Muscle layer of colon (tissue), 2 donors: ENCODE measurements around the gene SAP130.

Source experiments
- H3K27ac ChIP-seq: one replicate; pipeline ENCODE4 v1.7.0; 2013; ENCODE audit warnings: low read depth, mild to moderate bottlenecking, low read length, moderate library complexity
- H3K27me3 ChIP-seq, 2 donors: one replicate each; pipeline ENCODE4 v1.7.0; 2013; ENCODE audit warnings: low read length in 2 of 2, mild to moderate bottlenecking in 2 of 2; ENCODE audit not compliant: insufficient read depth in 2 of 2, control insufficient read depth in 1 of 2
- H3K36me3 ChIP-seq: one replicate; pipeline ENCODE4 v1.7.0; 2013; ENCODE audit warnings: mild to moderate bottlenecking, low read length; ENCODE audit not compliant: insufficient read depth
- H3K4me1 ChIP-seq: one replicate; pipeline ENCODE4 v1.7.0; 2013; ENCODE audit warnings: mild to moderate bottlenecking, low read length; ENCODE audit not compliant: insufficient read depth
- H3K4me3 ChIP-seq, 2 donors: one replicate each; pipeline ENCODE4 v1.7.0; 2013; ENCODE audit warnings: low read length in 2 of 2, low read depth in 1 of 2, mild to moderate bottlenecking in 1 of 2, moderate library complexity in 1 of 2
- H3K9ac ChIP-seq: one replicate; pipeline ENCODE4 v1.7.0; 2013; ENCODE audit warnings: low read length
- H3K9me3 ChIP-seq: one replicate; pipeline ENCODE4 v1.7.0; 2013; ENCODE audit warnings: mild to moderate bottlenecking, low read length
- donor health status: abdominal sarcoma.
- donor health status: Adenocarcinoma of cecum.

Gene SAP130

DNA sequence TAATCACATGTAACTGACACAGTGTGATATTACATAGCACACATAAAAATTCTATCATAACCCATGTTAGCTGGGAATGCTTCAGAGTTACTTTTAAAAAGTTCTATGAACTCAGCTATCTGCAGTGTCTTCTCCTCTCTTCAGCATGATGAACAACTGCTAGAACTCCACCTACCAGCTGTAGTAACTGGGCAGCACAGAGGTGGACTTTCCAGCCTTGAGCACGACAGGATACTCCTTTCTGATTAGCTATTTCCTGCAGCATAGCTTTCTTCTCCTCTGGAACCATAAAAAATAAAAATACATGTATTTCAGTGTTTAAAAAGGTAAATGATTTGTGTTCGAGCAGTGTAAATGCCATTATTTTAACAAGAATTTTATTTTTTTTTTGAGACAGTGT is 82.6 kb downstream of the SAP130 start:
- H3K4me3 ChIP-seq: no peak overlapping the region
- peaks cover 66% of the 10 kb centered on the region for H3K36me3 ChIP-seq
- H3K27me3 ChIP-seq: no peaks in the 10 kb centered on the region
- no peak overlapping the region for H3K27ac ChIP-seq
- H3K4me1 ChIP-seq: no peaks in the 10 kb centered on the region
- no peak overlapping the region for H3K9ac ChIP-seq
- no peaks in the 10 kb centered on the region for H3K9me3 ChIP-seq

DNA sequence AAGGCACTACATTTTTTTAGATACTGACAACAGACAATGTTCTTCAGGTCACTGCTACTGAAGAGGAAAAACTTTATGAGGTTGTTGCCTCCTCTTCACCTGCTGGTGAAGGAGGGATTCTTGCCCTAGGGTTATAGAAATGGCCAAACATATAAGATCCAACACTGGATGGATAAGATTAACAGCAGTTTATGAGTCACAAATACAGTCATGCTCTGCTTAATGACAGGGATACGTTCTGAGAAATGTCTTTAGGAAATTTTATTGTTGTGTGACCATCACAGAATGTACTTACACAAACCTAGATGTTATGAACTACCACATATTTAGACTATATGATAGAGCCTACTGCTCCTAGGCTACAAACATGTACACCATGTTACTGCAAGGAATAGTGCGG is 84.7 kb downstream of the SAP130 start:
- Histone ChIP-seq H3K4me3 (no peak overlapping the region), H3K27me3 (no peaks in the 10 kb centered on the region), H3K27ac (no peak overlapping the region), H3K4me1 (no peaks in the 10 kb centered on the region), H3K9ac (no peak overlapping the region), H3K9me3 (no peaks in the 10 kb centered on the region), H3K36me3 (peaks cover 48% of the 10 kb centered on the region)

DNA sequence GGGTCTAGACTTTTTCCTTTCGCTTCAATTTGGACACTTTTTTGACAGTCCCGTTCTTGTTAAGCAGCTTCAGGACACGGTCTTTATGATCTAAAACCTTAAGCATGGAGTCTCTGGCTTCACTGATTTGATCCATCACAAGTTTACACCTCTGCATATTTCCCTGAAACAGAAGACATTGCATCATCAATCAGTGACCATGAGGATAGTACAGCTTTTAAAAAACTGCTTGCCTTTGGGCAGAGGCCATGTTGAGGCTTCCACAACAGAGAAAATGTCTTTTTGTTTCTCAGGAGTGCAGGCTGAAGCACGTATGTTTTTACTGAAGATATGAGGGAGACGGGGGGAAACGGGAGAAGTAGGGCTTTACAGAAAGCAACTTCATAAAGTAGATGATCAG is 85.9 kb downstream of the SAP130 start:
- H3K36me3 ChIP-seq: peaks cover 39% of the 10 kb centered on the region
- no peaks in the 10 kb centered on the region for H3K27me3 ChIP-seq
- H3K4me3 ChIP-seq: no peak overlapping the region
- no peak overlapping the region for H3K9ac ChIP-seq
- H3K27ac ChIP-seq: no peak overlapping the region
- H3K9me3 ChIP-seq: no peaks in the 10 kb centered on the region
- no peaks in the 10 kb centered on the region for H3K4me1 ChIP-seq

DNA sequence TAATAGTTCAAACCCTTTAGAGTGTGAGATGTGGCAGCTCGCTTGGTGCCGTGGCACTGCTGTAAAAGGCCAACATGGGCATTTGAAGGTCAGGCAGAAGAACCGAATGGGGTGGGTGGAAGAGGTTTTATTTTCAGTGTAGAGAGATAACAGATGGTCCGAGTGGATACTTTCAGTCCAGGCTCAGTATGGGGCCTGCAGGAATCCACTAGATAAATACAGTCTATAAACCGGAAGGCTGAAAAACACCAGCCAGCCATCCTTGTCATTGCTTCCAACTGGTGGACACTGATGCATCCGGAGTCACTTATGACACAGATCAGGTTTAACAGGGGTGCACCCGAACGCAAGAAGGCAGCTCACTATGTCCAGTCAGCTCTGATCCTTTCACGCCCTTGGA is 86.4 kb downstream of the SAP130 start:
- Histone ChIP-seq H3K27ac (no peak overlapping the region), H3K9me3 (no peaks in the 10 kb centered on the region), H3K9ac (no peak overlapping the region), H3K36me3 (peaks cover 35% of the 10 kb centered on the region), H3K27me3 (no peaks in the 10 kb centered on the region), H3K4me1 (no peaks in the 10 kb centered on the region), H3K4me3 (no peak overlapping the region)

DNA sequence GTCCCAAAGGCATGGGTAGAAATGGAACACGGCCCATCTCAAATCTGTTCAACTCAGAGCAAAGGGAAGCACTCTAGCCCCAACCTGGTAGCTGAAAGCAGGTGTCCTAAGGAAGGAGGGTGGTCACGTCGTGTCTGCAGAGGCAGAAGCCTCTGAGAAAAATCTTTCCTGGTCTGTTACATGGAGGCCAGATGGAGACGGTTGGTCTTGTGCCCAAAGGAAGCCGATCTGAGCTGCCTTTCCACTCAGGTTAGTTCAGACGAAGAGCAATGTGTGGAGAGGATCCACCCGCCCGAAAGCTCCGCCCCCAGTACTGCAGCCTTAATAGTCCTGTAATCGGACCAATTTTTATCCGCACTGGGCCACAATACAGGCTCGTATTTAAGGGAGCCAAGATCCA is 87.2 kb downstream of the SAP130 start:
- H3K4me1 ChIP-seq: no peaks in the 10 kb centered on the region
- no peak overlapping the region for H3K4me3 ChIP-seq
- no peak overlapping the region for H3K27ac ChIP-seq
- no peaks in the 10 kb centered on the region for H3K27me3 ChIP-seq
- H3K36me3 ChIP-seq: peaks cover 29% of the 10 kb centered on the region
- H3K9ac ChIP-seq: no peak overlapping the region
- H3K9me3 ChIP-seq: no peaks in the 10 kb centered on the region

DNA sequence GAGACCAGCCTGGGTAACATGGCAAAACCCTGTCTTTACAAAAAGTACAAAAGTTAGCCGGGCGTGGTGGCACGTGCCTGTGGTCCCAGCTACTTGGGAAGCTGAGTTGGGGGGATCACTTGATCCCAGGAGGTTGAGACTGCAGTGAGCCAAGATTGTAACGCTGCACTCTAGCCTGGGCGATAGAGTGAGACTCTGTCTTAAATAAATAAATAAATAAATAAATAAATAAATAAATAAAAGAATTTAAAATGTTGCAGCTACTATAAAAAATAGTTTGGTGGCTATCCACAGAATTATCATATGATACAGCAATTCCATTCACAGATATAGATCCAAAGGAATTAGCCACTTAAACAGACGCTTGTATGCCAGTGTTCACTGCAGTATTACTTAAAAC is 92.5 kb downstream of the SAP130 start:
- Histone ChIP-seq H3K27me3 (no peaks in the 10 kb centered on the region), H3K9ac (no peak overlapping the region), H3K9me3 (no peaks in the 10 kb centered on the region), H3K36me3 (no peaks in the 10 kb centered on the region), H3K27ac (no peak overlapping the region), H3K4me1 (no peaks in the 10 kb centered on the region), H3K4me3 (no peak overlapping the region)

DNA sequence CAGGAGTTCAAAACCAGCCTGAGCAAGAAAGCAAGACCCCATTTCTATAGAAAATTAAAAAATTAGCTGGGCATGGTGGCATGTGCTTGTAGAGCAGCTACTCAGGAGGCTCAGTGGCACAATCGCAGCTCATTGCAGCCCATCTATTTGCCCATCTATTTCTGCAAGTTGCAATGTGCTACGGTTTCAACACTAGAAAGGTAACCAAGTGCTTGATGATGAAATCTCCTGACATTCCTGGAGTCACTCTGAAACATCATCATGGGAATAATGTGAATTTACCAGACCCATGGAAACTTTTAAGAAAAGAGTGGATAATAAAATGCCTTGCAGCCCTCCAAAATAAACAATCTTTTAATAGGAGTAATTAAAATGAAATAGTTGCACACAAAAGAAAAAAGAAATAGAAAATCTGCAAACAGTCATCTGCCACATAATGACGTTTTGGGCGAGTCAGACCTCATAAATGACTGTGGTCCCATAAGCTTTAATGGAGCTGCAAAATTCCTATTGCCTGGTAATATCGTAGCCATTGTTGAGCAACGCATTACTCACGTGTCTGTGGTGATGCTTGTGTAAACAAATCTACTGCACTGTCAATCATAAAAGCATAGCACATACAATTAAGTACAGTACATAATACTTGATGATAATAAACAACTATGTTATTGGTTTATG is 95.5 kb downstream of the SAP130 start:
- Histone ChIP-seq H3K9ac (no peak overlapping the region), H3K9me3 (no peaks in the 10 kb centered on the region), H3K4me3 (no peak overlapping the region), H3K27ac (no peak overlapping the region), H3K4me1 (no peaks in the 10 kb centered on the region), H3K27me3 (no peaks in the 10 kb centered on the region), H3K36me3 (no peaks in the 10 kb centered on the region)

DNA sequence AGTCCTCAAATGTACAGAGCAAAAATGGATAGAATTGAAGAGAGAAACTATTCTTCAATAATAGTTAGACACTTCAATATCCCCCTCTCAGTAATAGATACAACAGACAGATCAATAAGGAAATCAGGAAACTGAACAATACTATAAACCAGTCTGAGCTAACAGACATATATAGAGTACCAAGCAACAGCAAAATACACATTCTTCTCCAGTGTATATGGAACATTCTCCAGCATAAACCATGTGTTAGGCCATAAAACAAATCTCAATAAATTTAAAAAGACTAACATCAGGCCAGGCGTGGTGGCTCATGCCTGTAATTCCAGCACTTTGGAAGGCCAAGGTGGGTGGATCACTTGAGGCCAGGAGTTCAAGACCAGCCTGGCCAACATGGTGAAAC is 98.4 kb downstream of the SAP130 start:
- no peak overlapping the region for H3K4me3 ChIP-seq
- H3K9me3 ChIP-seq: no peaks in the 10 kb centered on the region
- H3K4me1 ChIP-seq: no peaks in the 10 kb centered on the region
- no peak overlapping the region for H3K9ac ChIP-seq
- H3K36me3 ChIP-seq: no peaks in the 10 kb centered on the region
- H3K27me3 ChIP-seq: no peaks in the 10 kb centered on the region
- H3K27ac ChIP-seq: no peak overlapping the region

DNA sequence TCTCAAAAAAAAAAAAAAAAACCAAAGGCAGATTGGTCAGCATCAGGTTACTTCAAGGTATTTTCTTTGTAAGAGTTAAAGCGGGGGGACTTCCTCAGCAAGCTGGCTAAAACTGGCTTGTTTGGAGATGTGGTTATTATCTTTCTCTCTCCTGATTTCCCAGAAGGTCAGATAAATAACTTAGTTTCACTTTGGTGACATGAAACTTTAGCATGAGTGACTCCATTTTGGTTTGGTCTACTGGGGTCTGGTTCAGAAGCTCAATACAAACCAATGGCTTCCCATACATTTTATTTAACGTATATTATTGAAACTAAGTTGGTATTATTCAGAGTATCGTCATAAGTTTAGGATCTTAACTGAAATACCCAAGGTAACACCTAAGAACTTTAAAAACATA is 100.5 kb downstream of the SAP130 start:
- no peaks in the 10 kb centered on the region for H3K36me3 ChIP-seq
- H3K27me3 ChIP-seq: no peaks in the 10 kb centered on the region
- H3K4me3 ChIP-seq: no peak overlapping the region
- no peaks in the 10 kb centered on the region for H3K4me1 ChIP-seq
- H3K9me3 ChIP-seq: no peaks in the 10 kb centered on the region
- no peak overlapping the region for H3K27ac ChIP-seq
- no peak overlapping the region for H3K9ac ChIP-seq

DNA sequence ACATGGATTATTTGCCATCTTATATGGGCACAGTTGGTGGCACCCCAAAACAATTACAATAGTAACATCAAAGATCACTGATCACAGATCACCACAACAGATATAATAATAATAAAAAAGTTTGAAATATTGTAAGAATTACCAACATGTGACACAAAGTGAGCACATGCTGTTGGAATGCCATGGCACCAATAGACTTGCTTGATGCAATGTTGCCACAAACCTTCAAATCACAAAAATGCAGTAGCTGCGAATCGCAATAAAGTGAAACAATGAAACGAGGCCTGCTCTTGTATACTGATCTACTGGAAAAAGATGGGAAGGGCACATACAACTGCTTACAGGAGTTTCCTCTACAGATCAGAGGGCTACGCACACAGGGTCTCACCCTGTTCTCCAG is 109.9 kb downstream of the SAP130 start:
- Histone ChIP-seq H3K4me1 (no peaks in the 10 kb centered on the region), H3K9me3 (no peaks in the 10 kb centered on the region), H3K27me3 (no peaks in the 10 kb centered on the region), H3K9ac (no peak overlapping the region), H3K4me3 (no peak overlapping the region), H3K36me3 (no peaks in the 10 kb centered on the region), H3K27ac (no peak overlapping the region)

DNA sequence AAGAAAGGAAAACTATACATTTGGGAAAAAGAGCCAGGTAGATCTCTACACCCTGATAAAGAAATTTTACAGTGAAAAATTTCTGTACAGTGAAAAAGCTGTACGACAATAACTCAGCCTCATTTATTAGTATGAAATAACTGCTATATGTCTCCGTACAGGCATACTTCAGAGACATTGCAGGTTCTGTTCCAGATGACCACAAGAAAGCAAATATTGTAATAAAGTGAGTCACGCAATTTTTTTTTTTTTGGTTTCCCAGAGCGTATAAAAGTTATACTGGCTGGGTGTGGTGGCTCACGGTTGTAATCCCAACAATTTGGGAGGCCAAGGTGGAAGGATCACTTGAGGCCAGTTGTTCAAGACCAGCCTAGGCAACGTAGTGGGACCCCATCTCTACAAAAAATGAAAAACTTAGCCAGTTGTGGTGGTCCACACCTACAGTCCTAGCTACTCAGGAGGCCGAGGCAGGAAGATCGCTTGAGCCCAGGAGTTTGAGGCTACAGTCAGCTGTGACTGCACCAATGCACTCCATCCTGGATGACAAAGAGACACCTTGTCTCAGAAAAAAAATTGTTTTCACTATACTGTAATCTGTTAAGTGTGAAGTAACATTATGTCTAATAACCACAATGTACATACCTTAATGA is 113.9 kb downstream of the SAP130 start:
- no peaks in the 10 kb centered on the region for H3K4me1 ChIP-seq
- no peak overlapping the region for H3K27ac ChIP-seq
- no peak overlapping the region for H3K9ac ChIP-seq
- H3K27me3 ChIP-seq: no peaks in the 10 kb centered on the region
- H3K9me3 ChIP-seq: no peaks in the 10 kb centered on the region
- H3K36me3 ChIP-seq: no peaks in the 10 kb centered on the region
- H3K4me3 ChIP-seq: no peak overlapping the region

DNA sequence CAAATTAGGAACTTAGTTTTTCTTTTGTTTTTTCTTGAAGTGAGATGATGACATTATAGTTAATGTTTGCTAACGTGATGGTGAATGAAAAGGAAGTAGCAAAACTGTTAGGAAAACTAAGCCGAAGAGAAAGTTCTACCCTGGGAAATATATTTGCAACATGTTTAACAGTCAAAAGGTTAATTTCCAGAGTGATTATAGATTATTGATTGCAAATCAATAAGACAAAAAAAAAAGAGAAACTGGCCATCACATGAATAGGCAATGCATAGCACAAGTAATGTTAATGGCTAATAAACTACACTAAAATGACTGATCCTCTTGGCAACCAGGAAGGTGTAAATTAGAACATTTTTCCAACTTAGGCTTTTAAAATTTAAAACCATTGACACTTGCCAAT is 116.1 kb downstream of the SAP130 start:
- Histone ChIP-seq H3K4me1 (no peaks in the 10 kb centered on the region), H3K27me3 (no peaks in the 10 kb centered on the region), H3K9ac (no peak overlapping the region), H3K27ac (no peak overlapping the region), H3K9me3 (no peaks in the 10 kb centered on the region), H3K4me3 (no peak overlapping the region), H3K36me3 (no peaks in the 10 kb centered on the region)
